ENCODE data around the gene TNRC6A. TPM values are rescaled to one million over a fixed set of nuclear protein-coding genes. Genes with fewer than 3 reads are reported as not detected.

The TNRC6A gene
- total and polyA plus RNA-seq, 2 of the 13 experiments (the other 11 are each of a cell fraction or from before 2014, with no cell fraction given) = 30.9 to 43.6 TPM

DNA sequence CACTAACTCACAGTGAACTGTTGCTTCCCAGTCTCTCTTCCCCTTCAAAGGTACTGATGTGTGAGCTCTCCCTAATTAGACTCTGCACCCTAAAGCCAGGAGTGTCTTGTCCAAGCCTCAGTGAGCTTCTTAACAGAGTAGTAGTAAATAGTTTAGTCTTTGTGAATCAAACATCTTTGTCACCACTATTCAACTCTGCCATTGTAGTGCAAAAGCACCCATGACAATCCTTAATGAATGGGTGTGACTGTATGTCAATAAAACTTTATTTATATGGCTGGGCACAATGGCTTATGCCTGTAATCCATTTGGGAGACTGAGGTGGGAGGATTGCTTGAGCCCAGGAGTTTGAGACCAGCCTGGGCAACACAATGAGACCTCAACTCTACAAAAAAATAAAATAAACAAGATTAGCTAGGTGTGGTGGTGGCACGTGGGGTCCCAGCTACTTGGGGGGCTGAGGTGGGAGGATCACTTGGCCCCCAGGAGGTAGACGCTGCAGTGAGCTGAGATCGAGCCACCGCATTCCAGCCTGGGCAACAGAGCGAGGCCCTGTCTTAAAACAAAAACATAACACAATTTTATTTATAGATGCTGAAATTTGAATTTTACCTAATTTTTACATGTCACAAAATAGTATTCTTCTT lies 45.5 kb upstream of the TNRC6A start (continued):
- TF ChIP-seq, protein P1, sequence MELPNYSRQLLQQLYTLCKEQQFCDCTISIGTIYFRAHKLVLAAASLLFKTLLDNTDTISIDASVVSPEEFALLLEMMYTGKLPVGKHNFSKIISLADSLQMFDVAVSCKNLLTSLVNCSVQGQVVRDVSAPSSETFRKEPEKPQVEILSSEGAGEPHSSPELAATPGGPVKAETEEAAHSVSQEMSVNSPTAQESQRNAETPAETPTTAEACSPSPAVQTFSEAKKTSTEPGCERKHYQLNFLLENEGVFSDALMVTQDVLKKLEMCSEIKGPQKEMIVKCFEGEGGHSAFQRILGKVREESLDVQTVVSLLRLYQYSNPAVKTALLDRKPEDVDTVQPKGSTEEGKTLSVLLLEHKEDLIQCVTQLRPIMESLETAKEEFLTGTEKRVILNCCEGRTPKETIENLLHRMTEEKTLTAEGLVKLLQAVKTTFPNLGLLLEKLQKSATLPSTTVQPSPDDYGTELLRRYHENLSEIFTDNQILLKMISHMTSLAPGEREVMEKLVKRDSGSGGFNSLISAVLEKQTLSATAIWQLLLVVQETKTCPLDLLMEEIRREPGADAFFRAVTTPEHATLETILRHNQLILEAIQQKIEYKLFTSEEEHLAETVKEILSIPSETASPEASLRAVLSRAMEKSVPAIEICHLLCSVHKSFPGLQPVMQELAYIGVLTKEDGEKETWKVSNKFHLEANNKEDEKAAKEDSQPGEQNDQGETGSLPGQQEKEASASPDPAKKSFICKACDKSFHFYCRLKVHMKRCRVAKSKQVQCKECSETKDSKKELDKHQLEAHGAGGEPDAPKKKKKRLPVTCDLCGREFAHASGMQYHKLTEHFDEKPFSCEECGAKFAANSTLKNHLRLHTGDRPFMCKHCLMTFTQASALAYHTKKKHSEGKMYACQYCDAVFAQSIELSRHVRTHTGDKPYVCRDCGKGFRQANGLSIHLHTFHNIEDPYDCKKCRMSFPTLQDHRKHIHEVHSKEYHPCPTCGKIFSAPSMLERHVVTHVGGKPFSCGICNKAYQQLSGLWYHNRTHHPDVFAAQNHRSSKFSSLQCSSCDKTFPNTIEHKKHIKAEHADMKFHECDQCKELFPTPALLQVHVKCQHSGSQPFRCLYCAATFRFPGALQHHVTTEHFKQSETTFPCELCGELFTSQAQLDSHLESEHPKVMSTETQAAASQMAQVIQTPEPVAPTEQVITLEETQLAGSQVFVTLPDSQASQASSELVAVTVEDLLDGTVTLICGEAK (IDR thresholded peaks at IDR 0.05) = peak; percentile 81
- TF ChIP-seq, protein P1 (CRISPR knock-in tag; IDR thresholded peaks at IDR 0.05) = peak; percentile 99
